ENCODE data around the gene BPIFB2.
"Not testable (repeated sequence)": the region's sequence is repeated elsewhere in the genome, so short reads cannot be mapped to it uniquely, and the experiment has no call there.

Gene BPIFB2

DNA sequence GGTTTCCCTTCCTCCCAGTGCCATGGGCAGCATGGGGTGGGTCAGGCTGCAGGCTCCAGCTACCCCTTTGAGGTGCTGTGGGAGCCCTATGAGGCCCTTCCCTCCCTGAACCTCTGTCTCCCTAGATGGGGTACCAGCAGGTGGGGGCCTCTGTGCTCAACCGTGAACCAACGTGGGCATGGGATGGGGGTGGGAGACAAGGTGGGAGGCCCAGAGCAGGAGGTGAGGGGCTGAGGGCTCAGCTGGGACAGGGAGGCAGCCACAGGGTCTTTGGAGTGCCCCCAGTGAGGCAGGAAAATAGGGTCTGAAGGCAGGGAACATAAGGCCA is 36.6 kb upstream of the BPIFB2 start:
- TF ChIP-seq, protein P1, sequence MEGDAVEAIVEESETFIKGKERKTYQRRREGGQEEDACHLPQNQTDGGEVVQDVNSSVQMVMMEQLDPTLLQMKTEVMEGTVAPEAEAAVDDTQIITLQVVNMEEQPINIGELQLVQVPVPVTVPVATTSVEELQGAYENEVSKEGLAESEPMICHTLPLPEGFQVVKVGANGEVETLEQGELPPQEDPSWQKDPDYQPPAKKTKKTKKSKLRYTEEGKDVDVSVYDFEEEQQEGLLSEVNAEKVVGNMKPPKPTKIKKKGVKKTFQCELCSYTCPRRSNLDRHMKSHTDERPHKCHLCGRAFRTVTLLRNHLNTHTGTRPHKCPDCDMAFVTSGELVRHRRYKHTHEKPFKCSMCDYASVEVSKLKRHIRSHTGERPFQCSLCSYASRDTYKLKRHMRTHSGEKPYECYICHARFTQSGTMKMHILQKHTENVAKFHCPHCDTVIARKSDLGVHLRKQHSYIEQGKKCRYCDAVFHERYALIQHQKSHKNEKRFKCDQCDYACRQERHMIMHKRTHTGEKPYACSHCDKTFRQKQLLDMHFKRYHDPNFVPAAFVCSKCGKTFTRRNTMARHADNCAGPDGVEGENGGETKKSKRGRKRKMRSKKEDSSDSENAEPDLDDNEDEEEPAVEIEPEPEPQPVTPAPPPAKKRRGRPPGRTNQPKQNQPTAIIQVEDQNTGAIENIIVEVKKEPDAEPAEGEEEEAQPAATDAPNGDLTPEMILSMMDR (IDR thresholded peaks at IDR 0.05): no peak
- no peaks in the 10 kb centered on the region for H3K27me3 ChIP-seq (ENCODE audit: control insufficient read depth, insufficient read depth, low read length)
- H3K27ac ChIP-seq: no peak overlapping the region
- H3K4me3 ChIP-seq (ENCODE audit: low read depth, low read length): no peak overlapping the region
- H3K4me1 ChIP-seq: no peaks in the 10 kb centered on the region
- H3K36me3 ChIP-seq (ENCODE audit: control insufficient read depth, insufficient read depth, low read length): no peaks in the 10 kb centered on the region
- H3K9me3 ChIP-seq (ENCODE audit: control insufficient read depth, low read length): no peaks in the 10 kb centered on the region
- no peaks in the 10 kb centered on the region for H3K79me2 ChIP-seq
- no peak overlapping the region for H3K9ac ChIP-seq
- H2AFZ ChIP-seq: no peak overlapping the region
- H3K4me2 ChIP-seq (ENCODE audit: low read length): no peak overlapping the region

DNA sequence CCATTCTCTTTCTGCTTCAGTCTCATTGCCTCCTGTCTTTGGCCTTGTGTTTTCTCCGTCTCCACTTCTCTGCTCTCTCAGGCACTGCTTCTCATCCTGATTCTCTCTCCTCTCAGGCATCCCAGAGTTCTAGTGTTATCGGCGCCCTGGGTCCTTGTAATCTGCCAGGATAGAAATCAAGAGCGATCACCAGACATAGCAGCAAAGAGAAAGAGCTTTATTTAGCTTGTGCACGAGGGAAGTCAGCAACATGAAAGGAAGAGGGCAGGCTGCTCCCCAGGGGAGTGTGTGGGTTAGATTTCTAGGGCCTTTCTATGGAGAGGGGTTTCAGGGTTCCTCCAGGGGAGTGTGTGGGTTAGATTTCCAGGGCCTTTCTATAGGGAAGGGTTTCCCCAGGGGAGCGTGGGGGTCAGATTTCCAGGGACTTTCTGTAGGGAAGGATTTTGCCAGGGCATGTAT is 35.8 kb upstream of the BPIFB2 start:
- Histone ChIP-seq H3K79me2 (no peaks in the 10 kb centered on the region), H3K9me3 (ENCODE audit: control insufficient read depth, low read length) (no peaks in the 10 kb centered on the region), H3K9ac (no peak overlapping the region), H3K27me3 (ENCODE audit: control insufficient read depth, insufficient read depth, low read length) (no peaks in the 10 kb centered on the region), H3K4me1 (no peaks in the 10 kb centered on the region), H3K4me2 (ENCODE audit: low read length) (no peak overlapping the region), H2AFZ (no peak overlapping the region), H3K4me3 (ENCODE audit: low read depth, low read length) (no peak overlapping the region), H3K27ac (no peak overlapping the region), H3K36me3 (ENCODE audit: control insufficient read depth, insufficient read depth, low read length) (no peaks in the 10 kb centered on the region)
- TF ChIP-seq, protein P1 (IDR thresholded peaks at IDR 0.05): no peak

GRCh38 chr20:32972181-32973076 is 35.1 kb upstream of the BPIFB2 start:
- H3K4me1 ChIP-seq: no peaks in the 10 kb centered on the region
- H3K4me3 ChIP-seq (ENCODE audit: low read depth, low read length): no peak overlapping the region
- no peak overlapping the region for H2AFZ ChIP-seq
- H3K27me3 ChIP-seq (ENCODE audit: control insufficient read depth, insufficient read depth, low read length): no peaks in the 10 kb centered on the region
- TF ChIP-seq, protein P1 (IDR thresholded peaks at IDR 0.05): no peak
- H3K36me3 ChIP-seq (ENCODE audit: control insufficient read depth, insufficient read depth, low read length): no peaks in the 10 kb centered on the region
- H3K27ac ChIP-seq: no peak overlapping the region
- H3K4me2 ChIP-seq (ENCODE audit: low read length): no peak overlapping the region
- H3K9me3 ChIP-seq (ENCODE audit: control insufficient read depth, low read length): no peaks in the 10 kb centered on the region
- no peak overlapping the region for H3K9ac ChIP-seq
- H3K79me2 ChIP-seq: no peaks in the 10 kb centered on the region

GRCh38 chr20:32973077-32973717 is 34.3 kb upstream of the BPIFB2 start:
- Histone ChIP-seq H3K4me3 (ENCODE audit: low read depth, low read length) (no peak overlapping the region), H3K4me2 (ENCODE audit: low read length) (no peak overlapping the region), H3K9ac (no peak overlapping the region), H2AFZ (no peak overlapping the region), H3K36me3 (ENCODE audit: control insufficient read depth, insufficient read depth, low read length) (no peaks in the 10 kb centered on the region), H3K79me2 (no peaks in the 10 kb centered on the region), H3K27me3 (ENCODE audit: control insufficient read depth, insufficient read depth, low read length) (no peaks in the 10 kb centered on the region), H3K27ac (no peak overlapping the region), H3K4me1 (no peaks in the 10 kb centered on the region), H3K9me3 (ENCODE audit: control insufficient read depth, low read length) (no peaks in the 10 kb centered on the region)
- TF ChIP-seq, protein P1 (IDR thresholded peaks at IDR 0.05): no peak

GRCh38 chr20:32974204-32975064 is 33.1 kb upstream of the BPIFB2 start:
- not testable (repeated sequence) for H3K27ac ChIP-seq, H3K4me1 ChIP-seq

GRCh38 chr20:32975121-32975520 is 32.4 kb upstream of the BPIFB2 start:
- H3K79me2 ChIP-seq; H3K27me3 ChIP-seq (ENCODE audit: control insufficient read depth, insufficient read depth, low read length); H3K9ac ChIP-seq; H3K36me3 ChIP-seq (ENCODE audit: control insufficient read depth, insufficient read depth, low read length); H2AFZ ChIP-seq; H3K9me3 ChIP-seq (ENCODE audit: control insufficient read depth, low read length); H3K4me1 ChIP-seq; H3K4me2 ChIP-seq (ENCODE audit: low read length); H3K4me3 ChIP-seq (ENCODE audit: low read depth, low read length); H3K27ac ChIP-seq: not testable (repeated sequence)

More at GRCh38 chr20:32974204-32975064, 33.1 kb upstream of the BPIFB2 start:
- H3K79me2 ChIP-seq; H3K36me3 ChIP-seq (ENCODE audit: control insufficient read depth, insufficient read depth, low read length); H3K27me3 ChIP-seq (ENCODE audit: control insufficient read depth, insufficient read depth, low read length); H3K9ac ChIP-seq; H2AFZ ChIP-seq; H3K9me3 ChIP-seq (ENCODE audit: control insufficient read depth, low read length); H3K4me2 ChIP-seq (ENCODE audit: low read length); H3K4me3 ChIP-seq (ENCODE audit: low read depth, low read length): not testable (repeated sequence)
